AG09319 (cell line): Measurements from ENCODE around the gene DUSP18.
"Not testable (repeated sequence)": the region's sequence is repeated elsewhere in the genome, so short reads cannot be mapped to it uniquely, and the experiment has no call there.

Experiments
- DNase-seq: peaks from one replicate; pipeline ENCODE4 v3.0.0-alpha.2; 2010; ENCODE audit warnings: low read depth; ENCODE audit errors: extremely low read depth
- CTCF ChIP-seq: IDR thresholded peaks from 2 replicates; pipeline ENCODE4 v1.5.1; 2011; ENCODE audit warnings: low read depth, mild to moderate bottlenecking, inconsistent platforms, low read length, moderate library complexity

The DUSP18 gene

GRCh38 chr22:30689622-30690021, 21.9 kb upstream of the DUSP18 start:
- TF ChIP-seq CTCF, result no peak
- no peak for DNase-seq

GRCh38 chr22:30687358-30687757, 19.7 kb upstream of the DUSP18 start:
- DNase-seq, result no peak
- TF ChIP-seq CTCF, result no peak

GRCh38 chr22:30685178-30685577, 17.5 kb upstream of the DUSP18 start:
- DNase-seq, result no peak
- TF ChIP-seq CTCF, result no peak

- no peak for DNase-seq
- no peak for TF ChIP-seq CTCF
Observed at GRCh38 chr22:30681831-30682230, 14.2 kb upstream of the DUSP18 start.

- DNase-seq, result no peak
- no peak for TF ChIP-seq CTCF
Observed at GRCh38 chr22:30680991-30681770, 13.5 kb upstream of the DUSP18 start.

- DNase-seq, result not testable (repeated sequence)
Observed at GRCh38 chr22:30679895-30680690, 12.4 kb upstream of the DUSP18 start.

GRCh38 chr22:30676565-30676964, 8.9 kb upstream of the DUSP18 start:
- DNase-seq, result not testable (repeated sequence)

GRCh38 chr22:30675436-30675835, 7.8 kb upstream of the DUSP18 start:
- no peak for DNase-seq
- TF ChIP-seq CTCF, result no peak
